ENCODE results near the gene TFB2M.

- no peak for TF ChIP-seq CTCF (IDR thresholded peaks at IDR 0.05)
- no peak for TF ChIP-seq POLR2A (IDR thresholded peaks at IDR 0.05)
Measured at GRCh38 chr1:246600579-246600978, 34.5 kb upstream of the TFB2M start.
